Natural killer cell (primary cell): Measurements from ENCODE around the gene FAM89B. TPM values are rescaled to one million over a fixed set of nuclear protein-coding genes. Genes with fewer than 3 reads are reported as not detected.

Experiments
- ATAC-seq, 3 donors: fragments of 150-1000 bp in 2 of 3; fragments of 200-7000 bp in 1 of 3; cut with Tn5 transposase; 1 replicate in 1 of 3; 2 replicates in 2 of 3; pipeline ENCODE4 v1.10.0; 2021; ENCODE audit warnings: mild to moderate bottlenecking in 2 of 3, moderate library complexity in 2 of 3
- DNase-seq, 2 donors: peaks; one replicate each; pipeline versions ENCODE4 v3.0.0 to v3.0.0-alpha.2; 2013 to 2021; ENCODE audit warnings: mixed read lengths in 1 of 2
- H3K27ac ChIP-seq: one replicate; pipeline ENCODE4 v1.5.1; 2013; ENCODE audit warnings: mild to moderate bottlenecking, low read length
- H3K27me3 ChIP-seq: one replicate; pipeline ENCODE4 v1.6.1; 2013; ENCODE audit warnings: low read length; ENCODE audit not compliant: control insufficient read depth, insufficient read depth
- H3K36me3 ChIP-seq: one replicate; pipeline ENCODE4 v1.6.1; 2013; ENCODE audit warnings: low read length; ENCODE audit not compliant: control insufficient read depth, insufficient read depth
- H3K4me1 ChIP-seq: one replicate; pipeline ENCODE4 v1.6.1; 2013; ENCODE audit warnings: low read length; ENCODE audit not compliant: control insufficient read depth, insufficient read depth
- H3K4me3 ChIP-seq: one replicate; pipeline ENCODE4 v1.5.1; 2013; ENCODE audit warnings: low read length
- H3K9me3 ChIP-seq: one replicate; pipeline ENCODE4 v1.6.1; 2013; ENCODE audit warnings: low read length; ENCODE audit not compliant: control insufficient read depth, insufficient read depth
- H3K27ac Mint-ChIP-seq, 2 donors: one replicate each; pipeline ENCODE4 v1.8.0; 2022; ENCODE audit warnings: mild to moderate bottlenecking in 2 of 2, mixed read lengths in 2 of 2, moderate library complexity in 1 of 2
- H3K27me3 Mint-ChIP-seq, 2 donors: one replicate each; pipeline ENCODE4 v1.8.0; 2022; ENCODE audit warnings: low read depth in 2 of 2, mixed read lengths in 2 of 2
- H3K36me3 Mint-ChIP-seq: one replicate; pipeline ENCODE4 v1.8.0; 2022; ENCODE audit warnings: mixed read lengths
- H3K4me1 Mint-ChIP-seq, 2 donors: one replicate each; pipeline ENCODE4 v1.8.0; 2022; ENCODE audit warnings: mixed read lengths in 2 of 2
- H3K4me3 Mint-ChIP-seq: one replicate; pipeline ENCODE4 v1.8.0; 2022; ENCODE audit warnings: mild to moderate bottlenecking, moderate library complexity, mixed read lengths
- H3K9me3 Mint-ChIP-seq, 2 donors: one replicate each; pipeline ENCODE4 v1.8.0; 2022; ENCODE audit warnings: mixed read lengths in 2 of 2
- CTCF ChIP-seq: fragments of 200-600 bp; IDR thresholded peaks from one replicate; pipeline ENCODE4 v1.8.0; 2022; ENCODE audit warnings: antibody characterized with exemption
- WGBS: methylation state at CpG from one replicate; pipeline ENCODE4 v1.1.7; 2013; ENCODE audit warnings: missing lambda C conversion rate; ENCODE audit not compliant: insufficient coverage; 5-methylcytosine and 5-hydroxymethylcytosine counted together
- intact Hi-C: fragments of 100-400 bp; cut with micrococcal nuclease; formaldehyde crosslinking; loops from one replicate; pipeline ENCODE4 v1.14.2; 2022
- total RNA-seq, 4 donors: library from RNA; stranded (reverse); fragments of 120-200 nt in 1 of 4; gene quantifications; one replicate each; pipeline versions ENCODE4 v1.2.3 to v1.2.4, GENCODE V29; 2013 to 2022

The FAM89B gene
- total RNA-seq, 3 donors from 2014 or later (not counting 1 experiment from before 2014, with no cell fraction given) = 41.4 to 52.4 (median 44.6) TPM

- no peaks in the 10 kb centered on the region for H3K36me3 Mint-ChIP-seq
Measured at GRCh38 chr11:65618763-65619162, 46.4 kb downstream of the FAM89B start.

GRCh38 chr11:65619281-65619928 lies 47.1 kb downstream of the FAM89B start:
- DNase-seq = no peak
- intact Hi-C loops = loop anchor here (5.0 kb wide), 1 partner anchor 33 kb away; no protein-coding TSS in a partner anchor
- Histone ChIP-seq H3K27ac (no peak overlapping the region), H3K9me3 (no peaks in the 10 kb centered on the region), H3K4me1 (peaks cover 22% of the 10 kb centered on the region), H3K4me3 (no peak overlapping the region), H3K36me3 (peaks cover 65% of the 10 kb centered on the region), H3K27me3 (no peaks in the 10 kb centered on the region)
- no peaks in the 10 kb centered on the region for H3K9me3 Mint-ChIP-seq
- 97% methylated on average over 29 of the region's 29 CpGs for WGBS
- H3K4me1 Mint-ChIP-seq = peaks cover 17 to 29% of the 10 kb centered on the region in 2 donors
- H3K27ac Mint-ChIP-seq = peak overlapping the region; percentile 41 to 42
- no peak for TF ChIP-seq CTCF
- H3K4me3 Mint-ChIP-seq = no peak overlapping the region
- no peaks in the 10 kb centered on the region for H3K36me3 Mint-ChIP-seq
- no peak for ATAC-seq
- H3K27me3 Mint-ChIP-seq = no peaks in the 10 kb centered on the region

More at GRCh38 chr11:65618763-65619162, 46.4 kb downstream of the FAM89B start:
- Histone ChIP-seq H3K9me3 (no peaks in the 10 kb centered on the region), H3K36me3 (peaks cover 59% of the 10 kb centered on the region), H3K4me1 (peaks cover 25% of the 10 kb centered on the region), H3K4me3 (no peak overlapping the region), H3K27ac (no peak overlapping the region), H3K27me3 (no peaks in the 10 kb centered on the region)
- WGBS = 95% methylated on average over 14 of the region's 14 CpGs
- H3K4me1 Mint-ChIP-seq = peaks cover 17 to 30% of the 10 kb centered on the region in 2 donors
- no peaks in the 10 kb centered on the region for H3K9me3 Mint-ChIP-seq
- intact Hi-C loops = loop anchor here (5.0 kb wide), 1 partner anchor 34 kb away; no protein-coding TSS in a partner anchor
- H3K27ac Mint-ChIP-seq = peak overlapping the region in 1 of 2 donors; percentile 42
- H3K27me3 Mint-ChIP-seq = no peaks in the 10 kb centered on the region
- no peak overlapping the region for H3K4me3 Mint-ChIP-seq
- TF ChIP-seq CTCF = no peak
- ATAC-seq = no peak
- DNase-seq = no peak

GRCh38 chr11:65620666-65621065 lies 48.3 kb downstream of the FAM89B start:
- peaks cover 75% of the 10 kb centered on the region for H3K36me3 ChIP-seq

More at GRCh38 chr11:65620666-65621065, 48.3 kb downstream of the FAM89B start:
- Histone ChIP-seq H3K27me3 (no peaks in the 10 kb centered on the region), H3K9me3 (no peaks in the 10 kb centered on the region), H3K27ac (no peak overlapping the region), H3K4me1 (peaks cover 17% of the 10 kb centered on the region), H3K4me3 (no peak overlapping the region)
- no peak for DNase-seq
- Mint-ChIP-seq H3K27ac (no peak overlapping the region), H3K4me1 (peaks cover 11 to 30% of the 10 kb centered on the region in 2 donors), H3K9me3 (no peaks in the 10 kb centered on the region), H3K4me3 (no peak overlapping the region), H3K27me3 (no peaks in the 10 kb centered on the region), H3K36me3 (no peaks in the 10 kb centered on the region)
- no peak for TF ChIP-seq CTCF
- intact Hi-C loops = no loop called here
- no peak for ATAC-seq
- 98% methylated on average over 19 of the region's 19 CpGs for WGBS
